GM21576 (cell line): ENCODE measurements around the gene VGLL4.
"Not testable (repeated sequence)": the region's sequence is repeated elsewhere in the genome, so short reads cannot be mapped to it uniquely, and the experiment has no call there.

Experiments used
- ATAC-seq: cut with Tn5 transposase; IDR thresholded peaks from one replicate; pipeline ENCODE4 v1.9.1; 2021; ENCODE audit warnings: mild to moderate bottlenecking, moderate library complexity; ENCODE audit not compliant: unreplicated experiment

VGLL4 gene

GRCh38 chr3:11588755-11589154, 55.0 kb downstream of the VGLL4 start:
- ATAC-seq = no peak

GRCh38 chr3:11588338-11588737, 55.4 kb downstream of the VGLL4 start:
- no peak for ATAC-seq

- no peak for ATAC-seq
These were observed 55.9 kb downstream of the VGLL4 start for GRCh38 chr3:11587766-11588165.

- no peak for ATAC-seq
These were observed 59.1 kb downstream of the VGLL4 start for GRCh38 chr3:11584570-11584969.

GRCh38 chr3:11583638-11584046, 60.1 kb downstream of the VGLL4 start:
- no peak for ATAC-seq

- ATAC-seq = no peak
These were observed 60.5 kb downstream of the VGLL4 start for GRCh38 chr3:11583235-11583634.

GRCh38 chr3:11582191-11582968, 61.3 kb downstream of the VGLL4 start:
- ATAC-seq = peak; percentile 52

- ATAC-seq = no peak
These were observed 62.2 kb downstream of the VGLL4 start for GRCh38 chr3:11581237-11582190.

- ATAC-seq = no peak
These were observed 63.1 kb downstream of the VGLL4 start for GRCh38 chr3:11580645-11581044.

- no peak for ATAC-seq
These were observed 65.5 kb downstream of the VGLL4 start for GRCh38 chr3:11578169-11578568.

- ATAC-seq = no peak
These were observed 67.3 kb downstream of the VGLL4 start for GRCh38 chr3:11576453-11576852.

GRCh38 chr3:11575677-11576076, 68.0 kb downstream of the VGLL4 start:
- no peak for ATAC-seq

- ATAC-seq = no peak
These were observed 68.6 kb downstream of the VGLL4 start for GRCh38 chr3:11574981-11575669.

GRCh38 chr3:11572660-11573059, 71.1 kb downstream of the VGLL4 start:
- not testable (repeated sequence) for ATAC-seq

GRCh38 chr3:11570789-11571495, 72.8 kb downstream of the VGLL4 start:
- ATAC-seq = no peak

GRCh38 chr3:11570251-11570650, 73.5 kb downstream of the VGLL4 start:
- no peak for ATAC-seq

GRCh38 chr3:11569156-11569741, 74.5 kb downstream of the VGLL4 start:
- no peak for ATAC-seq

- no peak for ATAC-seq
These were observed 75.1 kb downstream of the VGLL4 start for GRCh38 chr3:11568503-11569155.

GRCh38 chr3:11567516-11568467, 75.9 kb downstream of the VGLL4 start:
- no peak for ATAC-seq
